Endometrial microvascular endothelial cells (primary cell): ENCODE results near the gene PPARG. TPM values are rescaled to one million over a fixed set of nuclear protein-coding genes. Genes with fewer than 3 reads are reported as not detected.

Experiments
- in situ Hi-C: cut with HindIII; loops from 2 replicates; pipeline ENCODE4 v1.10.0; 2017; ENCODE audit warnings: low sequenced_read_pairs, low pct_unique_long_range_greater_than_20kb; ENCODE audit errors: inconsistent ontology term
- total RNA-seq: library from RNA; depleted of rRNA; stranded (reverse); fragments of >200 nt; gene quantifications from one replicate; pipeline ENCODE4 v1.2.3, GENCODE V29; 2015; ENCODE audit errors: inconsistent ontology term

PPARG gene
- total RNA-seq, 1 donor from 2014 or later, result 5.6 TPM

- in situ Hi-C loops, result no loop called here
Measured at GRCh38 chr3:12423918-12424630, 135.2 kb downstream of the PPARG start.

- in situ Hi-C loops, result no loop called here
Measured at GRCh38 chr3:12424635-12425319, 135.9 kb downstream of the PPARG start.

GRCh38 chr3:12425850-12426579, 137.1 kb downstream of the PPARG start:
- in situ Hi-C loops, result no loop called here

- in situ Hi-C loops, result no loop called here
Measured at GRCh38 chr3:12427551-12427950, 138.7 kb downstream of the PPARG start.

- in situ Hi-C loops, result no loop called here
Measured at GRCh38 chr3:12428126-12428525, 139.3 kb downstream of the PPARG start.

GRCh38 chr3:12430086-12430485, 141.2 kb downstream of the PPARG start:
- in situ Hi-C loops, result no loop called here

- in situ Hi-C loops, result no loop called here
Measured at GRCh38 chr3:12433823-12434222, 145.0 kb downstream of the PPARG start.

GRCh38 chr3:12436514-12437220, 147.8 kb downstream of the PPARG start:
- in situ Hi-C loops, result no loop called here

- in situ Hi-C loops, result no loop called here
Measured at GRCh38 chr3:12437221-12437605, 148.3 kb downstream of the PPARG start.

- in situ Hi-C loops, result no loop called here
Measured at GRCh38 chr3:12437861-12438260, 149.0 kb downstream of the PPARG start.

- in situ Hi-C loops, result no loop called here
Measured at GRCh38 chr3:12438318-12438717, 149.4 kb downstream of the PPARG start.

GRCh38 chr3:12439161-12439940, 150.5 kb downstream of the PPARG start:
- in situ Hi-C loops, result no loop called here

GRCh38 chr3:12440927-12441714, 152.3 kb downstream of the PPARG start:
- in situ Hi-C loops, result no loop called here

- in situ Hi-C loops, result no loop called here
Measured at GRCh38 chr3:12442654-12443501, 154.0 kb downstream of the PPARG start.

- in situ Hi-C loops, result no loop called here
Measured at GRCh38 chr3:12443781-12444522, 155.1 kb downstream of the PPARG start.
